ENCODE results near the gene M6PR.
A peak's percentile ranks its signal among the peaks of the same experiment; 100 is the strongest.

The M6PR gene

GRCh38 chr12:8949342-8950220, at the start of gene M6PR:
M6PR (minus strand) TSS chr12:8949645; CDS start chr12:8946404, 3,241 bp downstream.
- H3K9me3 ChIP-seq (ENCODE audit: low read length), result no peaks in the 10 kb centered on the region
- H3K27me3 ChIP-seq (ENCODE audit: control insufficient read depth in 1 of 2, insufficient read depth in 2 of 2, low read length in 2 of 2), result no peaks in the 10 kb centered on the region
- peaks cover 28% of the 10 kb centered on the region for H3K4me1 ChIP-seq (ENCODE audit: insufficient read depth, low read length)
- H3K9ac ChIP-seq (ENCODE audit: low read length), result peak within 1 kb of the TSS; percentile 84
- H3K4me3 ChIP-seq (ENCODE audit: low read depth in 1 of 2, low read length in 2 of 2), result peak within 1 kb of the TSS; percentile 87 to 93
- peaks cover 11% of the 10 kb centered on the region for H3K36me3 ChIP-seq (ENCODE audit: insufficient read depth, low read length)
- H3K27ac ChIP-seq (ENCODE audit: low read depth, low read length), result peak within 1 kb of the TSS; percentile 97

GRCh38 chr12:8996682-8997405, 47.4 kb upstream of the M6PR start:
- Histone ChIP-seq H3K36me3 (ENCODE audit: insufficient read depth, low read length) (no peaks in the 10 kb centered on the region), H3K4me3 (ENCODE audit: low read depth in 1 of 2, low read length in 2 of 2) (no peak overlapping the region), H3K9ac (ENCODE audit: low read length) (no peak overlapping the region), H3K4me1 (ENCODE audit: insufficient read depth, low read length) (no peaks in the 10 kb centered on the region), H3K9me3 (ENCODE audit: low read length) (no peaks in the 10 kb centered on the region), H3K27me3 (ENCODE audit: control insufficient read depth in 1 of 2, insufficient read depth in 2 of 2, low read length in 2 of 2) (no peaks in the 10 kb centered on the region), H3K27ac (ENCODE audit: low read depth, low read length) (no peak overlapping the region)

DNA sequence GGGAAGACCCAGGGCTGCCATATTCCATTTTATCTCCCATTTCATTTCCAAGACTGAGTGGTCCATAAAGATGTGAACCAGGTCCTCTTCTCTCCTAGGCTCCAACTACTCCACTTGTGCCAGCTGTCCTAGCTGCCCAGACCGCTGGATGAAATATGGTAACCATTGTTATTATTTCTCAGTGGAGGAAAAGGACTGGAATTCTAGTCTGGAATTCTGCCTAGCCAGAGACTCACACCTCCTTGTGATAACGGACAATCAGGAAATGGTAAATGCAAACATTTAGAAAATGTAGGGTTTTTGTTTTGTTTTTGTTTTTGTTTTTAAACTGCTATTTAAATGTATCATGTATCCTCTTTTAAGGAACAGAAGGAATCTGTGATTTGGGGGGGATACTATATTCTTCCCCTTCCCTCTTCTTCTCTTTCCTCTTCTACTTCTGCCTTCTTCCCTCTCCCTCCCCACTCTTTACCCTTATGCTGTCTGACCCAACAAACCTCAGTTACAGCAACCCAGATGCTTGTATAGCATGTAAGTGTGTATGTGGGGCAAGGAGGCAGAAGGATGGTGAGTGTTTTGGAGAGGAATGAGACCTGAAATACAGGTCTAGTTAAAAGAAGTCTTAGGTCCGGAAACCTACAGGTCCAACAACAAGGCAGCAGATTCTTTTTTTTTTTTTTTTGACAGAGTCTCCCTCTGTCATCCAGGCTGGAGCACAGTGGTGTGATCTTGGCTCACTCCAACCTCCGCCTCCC, 45.8 kb upstream of the M6PR start:
- Histone ChIP-seq H3K4me1 (ENCODE audit: insufficient read depth, low read length) (no peaks in the 10 kb centered on the region), H3K4me3 (ENCODE audit: low read depth in 1 of 2, low read length in 2 of 2) (no peak overlapping the region), H3K36me3 (ENCODE audit: insufficient read depth, low read length) (no peaks in the 10 kb centered on the region), H3K27ac (ENCODE audit: low read depth, low read length) (no peak overlapping the region), H3K9ac (ENCODE audit: low read length) (no peak overlapping the region), H3K27me3 (ENCODE audit: control insufficient read depth in 1 of 2, insufficient read depth in 2 of 2, low read length in 2 of 2) (no peaks in the 10 kb centered on the region), H3K9me3 (ENCODE audit: low read length) (no peaks in the 10 kb centered on the region)

GRCh38 chr12:8993827-8994226, 44.4 kb upstream of the M6PR start:
- Histone ChIP-seq H3K27me3 (ENCODE audit: control insufficient read depth in 1 of 2, insufficient read depth in 2 of 2, low read length in 2 of 2) (no peaks in the 10 kb centered on the region), H3K9ac (ENCODE audit: low read length) (no peak overlapping the region), H3K36me3 (ENCODE audit: insufficient read depth, low read length) (no peaks in the 10 kb centered on the region), H3K27ac (ENCODE audit: low read depth, low read length) (no peak overlapping the region), H3K4me3 (ENCODE audit: low read depth in 1 of 2, low read length in 2 of 2) (no peak overlapping the region), H3K9me3 (ENCODE audit: low read length) (no peaks in the 10 kb centered on the region), H3K4me1 (ENCODE audit: insufficient read depth, low read length) (peaks cover 3% of the 10 kb centered on the region)

DNA sequence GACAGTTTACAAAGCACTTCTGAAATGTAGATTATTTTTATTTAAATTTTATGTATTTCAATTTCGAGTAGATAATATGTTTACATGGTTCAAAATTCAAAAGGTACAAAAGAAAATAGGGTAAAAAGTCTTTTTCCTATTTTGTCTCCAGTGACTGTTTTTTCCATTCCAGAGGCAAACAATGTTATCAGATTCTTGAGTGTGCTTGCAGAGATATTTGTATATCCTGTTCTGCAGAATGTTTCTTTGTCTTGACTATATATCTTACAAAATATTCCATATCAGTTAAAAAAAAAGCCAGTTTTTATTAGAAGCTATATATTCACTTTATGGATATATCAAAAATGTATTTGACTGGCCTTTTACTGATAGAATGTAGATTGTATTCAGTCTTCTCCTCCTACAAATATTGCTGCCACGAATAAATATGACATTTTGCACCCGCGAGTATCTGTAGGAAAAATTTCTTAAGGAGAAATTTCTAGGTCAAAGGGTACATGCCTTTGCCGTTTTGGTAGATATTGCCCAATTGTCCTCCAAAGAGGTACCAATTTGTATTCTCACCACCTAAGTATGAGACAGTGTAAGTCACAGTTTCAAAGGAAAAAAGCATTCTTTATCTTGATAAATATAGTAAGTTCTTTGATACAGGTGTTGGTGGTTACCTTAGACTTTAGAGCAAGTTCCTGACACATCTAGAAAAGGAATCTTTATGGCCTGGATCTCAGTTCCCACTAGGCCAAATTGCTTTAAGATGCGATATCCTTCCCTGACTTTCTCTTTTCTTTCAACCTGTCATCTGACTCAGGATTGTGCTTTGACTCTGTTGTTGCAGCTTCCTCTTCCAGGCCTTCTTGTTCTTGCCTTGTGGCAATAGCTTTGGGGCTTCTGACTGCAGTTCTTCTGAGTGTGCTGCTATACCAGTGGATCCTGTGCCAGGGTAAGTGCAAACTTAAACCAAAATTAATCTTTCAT, 42.2 kb upstream of the M6PR start:
- peaks cover 3% of the 10 kb centered on the region for H3K4me1 ChIP-seq (ENCODE audit: insufficient read depth, low read length)
- no peak overlapping the region for H3K9ac ChIP-seq (ENCODE audit: low read length)
- no peaks in the 10 kb centered on the region for H3K36me3 ChIP-seq (ENCODE audit: insufficient read depth, low read length)
- H3K27ac ChIP-seq (ENCODE audit: low read depth, low read length), result no peak overlapping the region
- H3K27me3 ChIP-seq (ENCODE audit: control insufficient read depth in 1 of 2, insufficient read depth in 2 of 2, low read length in 2 of 2), result no peaks in the 10 kb centered on the region
- H3K9me3 ChIP-seq (ENCODE audit: low read length), result no peaks in the 10 kb centered on the region
- no peak overlapping the region for H3K4me3 ChIP-seq (ENCODE audit: low read depth in 1 of 2, low read length in 2 of 2)

GRCh38 chr12:8989413-8989812, 40.0 kb upstream of the M6PR start, which contains the start of gene KLRG1:
KLRG1 (plus strand) TSS chr12:8989546; CDS start chr12:8989636, 90 bp downstream.
- no peak within 1 kb of the TSS for H3K9ac ChIP-seq (ENCODE audit: low read length)
- no peaks in the 10 kb centered on the region for H3K36me3 ChIP-seq (ENCODE audit: insufficient read depth, low read length)
- H3K27ac ChIP-seq (ENCODE audit: low read depth, low read length), result no peak within 1 kb of the TSS
- no peak within 1 kb of the TSS for H3K4me3 ChIP-seq (ENCODE audit: low read depth in 1 of 2, low read length in 2 of 2)
- H3K9me3 ChIP-seq (ENCODE audit: low read length), result no peaks in the 10 kb centered on the region
- no peaks in the 10 kb centered on the region for H3K27me3 ChIP-seq (ENCODE audit: control insufficient read depth in 1 of 2, insufficient read depth in 2 of 2, low read length in 2 of 2)
- peaks cover 3% of the 10 kb centered on the region for H3K4me1 ChIP-seq (ENCODE audit: insufficient read depth, low read length)

- H3K27ac ChIP-seq (ENCODE audit: low read depth, low read length), result no peak overlapping the region
- no peak overlapping the region for H3K9ac ChIP-seq (ENCODE audit: low read length)
- peaks cover 3% of the 10 kb centered on the region for H3K4me1 ChIP-seq (ENCODE audit: insufficient read depth, low read length)
- no peaks in the 10 kb centered on the region for H3K9me3 ChIP-seq (ENCODE audit: low read length)
- H3K4me3 ChIP-seq (ENCODE audit: low read depth in 1 of 2, low read length in 2 of 2), result no peak overlapping the region
- H3K36me3 ChIP-seq (ENCODE audit: insufficient read depth, low read length), result no peaks in the 10 kb centered on the region
- H3K27me3 ChIP-seq (ENCODE audit: control insufficient read depth in 1 of 2, insufficient read depth in 2 of 2, low read length in 2 of 2), result no peaks in the 10 kb centered on the region
These were observed 38.2 kb upstream of the M6PR start for GRCh38 chr12:8987685-8988084.

- Histone ChIP-seq H3K36me3 (ENCODE audit: insufficient read depth, low read length) (no peaks in the 10 kb centered on the region), H3K27ac (ENCODE audit: low read depth, low read length) (no peak overlapping the region), H3K27me3 (ENCODE audit: control insufficient read depth in 1 of 2, insufficient read depth in 2 of 2, low read length in 2 of 2) (no peaks in the 10 kb centered on the region), H3K9ac (ENCODE audit: low read length) (no peak overlapping the region), H3K9me3 (ENCODE audit: low read length) (no peaks in the 10 kb centered on the region), H3K4me1 (ENCODE audit: insufficient read depth, low read length) (peaks cover 3% of the 10 kb centered on the region), H3K4me3 (ENCODE audit: low read depth in 1 of 2, low read length in 2 of 2) (no peak overlapping the region)
These were observed 37.7 kb upstream of the M6PR start for GRCh38 chr12:8987163-8987562.

DNA sequence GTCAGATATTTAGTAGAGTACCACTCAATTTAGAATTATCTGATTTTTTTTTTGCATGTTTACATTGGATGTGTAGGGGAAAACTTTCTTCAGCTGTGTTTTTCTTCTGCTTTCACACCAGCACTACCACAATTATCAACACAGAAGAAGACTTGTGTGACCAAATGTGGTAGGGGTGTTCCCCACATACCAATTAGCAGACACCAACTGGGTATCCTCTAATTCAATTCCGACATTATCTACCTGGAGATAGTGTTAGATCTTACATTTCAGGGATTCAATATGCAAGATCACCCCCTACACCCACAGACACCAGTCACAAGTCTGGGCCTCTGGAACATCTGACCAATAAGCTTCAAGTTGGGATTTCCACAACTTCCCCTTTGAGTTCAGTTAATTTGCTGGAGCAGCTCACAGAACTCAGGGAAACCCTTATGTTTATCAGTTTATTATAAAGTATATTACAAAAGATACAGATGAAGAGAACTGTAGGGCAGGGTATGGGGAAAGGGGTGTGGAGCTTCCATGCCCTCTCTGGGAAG, 35.8 kb upstream of the M6PR start:
- Histone ChIP-seq H3K27me3 (ENCODE audit: control insufficient read depth in 1 of 2, insufficient read depth in 2 of 2, low read length in 2 of 2) (no peaks in the 10 kb centered on the region), H3K36me3 (ENCODE audit: insufficient read depth, low read length) (no peaks in the 10 kb centered on the region), H3K9ac (ENCODE audit: low read length) (no peak overlapping the region), H3K4me3 (ENCODE audit: low read depth in 1 of 2, low read length in 2 of 2) (no peak overlapping the region), H3K4me1 (ENCODE audit: insufficient read depth, low read length) (peaks cover 3% of the 10 kb centered on the region), H3K27ac (ENCODE audit: low read depth, low read length) (no peak overlapping the region), H3K9me3 (ENCODE audit: low read length) (peaks cover 3% of the 10 kb centered on the region)

GRCh38 chr12:8980137-8980536, 30.7 kb upstream of the M6PR start:
- Histone ChIP-seq H3K36me3 (ENCODE audit: insufficient read depth, low read length) (no peaks in the 10 kb centered on the region), H3K4me1 (ENCODE audit: insufficient read depth, low read length) (no peaks in the 10 kb centered on the region), H3K27ac (ENCODE audit: low read depth, low read length) (no peak overlapping the region), H3K9ac (ENCODE audit: low read length) (no peak overlapping the region), H3K9me3 (ENCODE audit: low read length) (peaks cover 5% of the 10 kb centered on the region), H3K27me3 (ENCODE audit: control insufficient read depth in 1 of 2, insufficient read depth in 2 of 2, low read length in 2 of 2) (no peaks in the 10 kb centered on the region), H3K4me3 (ENCODE audit: low read depth in 1 of 2, low read length in 2 of 2) (no peak overlapping the region)

All from muscle layer of colon (tissue), 2 donors.